Peyer's patch (tissue), 4 donors: Measurements from ENCODE around the gene FAM107B. TPM values are rescaled to one million over a fixed set of nuclear protein-coding genes. Genes with fewer than 3 reads are reported as not detected.

Experiments
- DNase-seq, 3 donors: peaks; one replicate each; pipeline ENCODE4 v3.0.0-alpha.2; 2017 to 2019
- H3K27ac ChIP-seq, 4 donors: fragments of 200-600 bp; sonication (generic); one replicate each; pipeline ENCODE4 v1.5.1; 2016 to 2019
- H3K27me3 ChIP-seq, 2 donors: fragments of 200-600 bp; sonication (generic); one replicate each; pipeline ENCODE4 v1.5.1; 2019
- H3K36me3 ChIP-seq, 3 donors: fragments of 200-600 bp; sonication (generic); one replicate each; pipeline ENCODE4 v1.5.1; 2016 to 2019
- H3K4me1 ChIP-seq, 4 donors: fragments of 200-600 bp; sonication (generic); one replicate each; pipeline ENCODE4 v1.5.1; 2016 to 2019
- H3K4me3 ChIP-seq, 4 donors: fragments of 200-600 bp; sonication (generic); 1 replicate in 3 of 4; 2 replicates in 1 of 4; pipeline ENCODE4 v1.5.1; 2016 to 2019; ENCODE audit warnings: mild to moderate bottlenecking in 1 of 4
- H3K9me3 ChIP-seq, 4 donors: fragments of 200-600 bp; sonication (generic); one replicate each; pipeline ENCODE4 v1.5.1; 2016 to 2019; ENCODE audit warnings: mild to moderate bottlenecking in 1 of 4
- POLR2A ChIP-seq, 2 donors: fragments of 450-650 bp; IDR thresholded peaks; one replicate each; pipeline ENCODE4 v1.5.1; 2017; ENCODE audit warnings: antibody characterized with exemption in 2 of 2, mild to moderate bottlenecking in 2 of 2, moderate library complexity in 2 of 2
- total RNA-seq, 4 donors: library from RNA; depleted of rRNA; stranded (reverse); fragments of >200 nt; gene quantifications; one replicate each; pipeline ENCODE4 v1.1.0, GENCODE V29; 2016
- TF ChIP-seq, protein P1 (sequence below), 6 experiments: fragments of 450-650 bp in 4 of 6; fragments of 200-600 bp in 2 of 6; sonication (generic) in 1 of 6; IDR thresholded peaks; one replicate each; pipeline ENCODE4 v1.5.1; 2017 to 2019; ENCODE audit warnings: antibody characterized with exemption in 6 of 6, mild to moderate bottlenecking in 3 of 6, moderate library complexity in 1 of 6

The FAM107B gene
- total RNA-seq, 4 donors from 2014 or later, result 36.6 to 89.1 (median 39.6) TPM

DNA sequence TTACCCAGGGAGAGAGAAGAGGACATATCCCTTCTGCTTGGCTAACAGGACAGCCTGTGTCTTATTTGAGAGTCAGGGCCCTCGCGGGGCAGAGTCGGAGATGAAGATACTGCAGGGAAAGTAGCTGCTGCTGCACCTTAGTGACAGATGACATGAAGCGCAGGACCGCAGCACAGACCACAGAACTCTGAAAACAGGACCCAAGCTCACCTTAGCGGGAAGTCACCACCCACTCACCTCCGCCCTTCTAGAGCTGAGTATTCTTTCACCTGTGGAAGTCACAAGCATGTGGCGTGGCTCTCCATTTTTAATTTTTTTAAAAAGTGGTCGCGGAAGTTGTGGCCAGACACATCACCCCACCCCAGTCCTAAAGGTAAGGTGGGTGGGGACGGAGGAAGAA, 191.4 kb downstream of the FAM107B start:
- no peak for TF ChIP-seq POLR2A (IDR thresholded peaks at IDR 0.05)
- TF ChIP-seq, protein P1, sequence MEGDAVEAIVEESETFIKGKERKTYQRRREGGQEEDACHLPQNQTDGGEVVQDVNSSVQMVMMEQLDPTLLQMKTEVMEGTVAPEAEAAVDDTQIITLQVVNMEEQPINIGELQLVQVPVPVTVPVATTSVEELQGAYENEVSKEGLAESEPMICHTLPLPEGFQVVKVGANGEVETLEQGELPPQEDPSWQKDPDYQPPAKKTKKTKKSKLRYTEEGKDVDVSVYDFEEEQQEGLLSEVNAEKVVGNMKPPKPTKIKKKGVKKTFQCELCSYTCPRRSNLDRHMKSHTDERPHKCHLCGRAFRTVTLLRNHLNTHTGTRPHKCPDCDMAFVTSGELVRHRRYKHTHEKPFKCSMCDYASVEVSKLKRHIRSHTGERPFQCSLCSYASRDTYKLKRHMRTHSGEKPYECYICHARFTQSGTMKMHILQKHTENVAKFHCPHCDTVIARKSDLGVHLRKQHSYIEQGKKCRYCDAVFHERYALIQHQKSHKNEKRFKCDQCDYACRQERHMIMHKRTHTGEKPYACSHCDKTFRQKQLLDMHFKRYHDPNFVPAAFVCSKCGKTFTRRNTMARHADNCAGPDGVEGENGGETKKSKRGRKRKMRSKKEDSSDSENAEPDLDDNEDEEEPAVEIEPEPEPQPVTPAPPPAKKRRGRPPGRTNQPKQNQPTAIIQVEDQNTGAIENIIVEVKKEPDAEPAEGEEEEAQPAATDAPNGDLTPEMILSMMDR (IDR thresholded peaks at IDR 0.05), result no peak
- no peaks in the 10 kb centered on the region for H3K9me3 ChIP-seq
- no peak overlapping the region for H3K4me3 ChIP-seq
- no peaks in the 10 kb centered on the region for H3K27me3 ChIP-seq
- H3K36me3 ChIP-seq, result no peaks in the 10 kb centered on the region
- H3K27ac ChIP-seq, result peak overlapping the region in 2 of 4 donors; percentile 21 to 71
- H3K4me1 ChIP-seq, result peaks cover under 1 to 50% (median 26%) of the 10 kb centered on the region in 4 donors
- peak in 2 of 3 donors; percentile 89 to 92 for DNase-seq

DNA sequence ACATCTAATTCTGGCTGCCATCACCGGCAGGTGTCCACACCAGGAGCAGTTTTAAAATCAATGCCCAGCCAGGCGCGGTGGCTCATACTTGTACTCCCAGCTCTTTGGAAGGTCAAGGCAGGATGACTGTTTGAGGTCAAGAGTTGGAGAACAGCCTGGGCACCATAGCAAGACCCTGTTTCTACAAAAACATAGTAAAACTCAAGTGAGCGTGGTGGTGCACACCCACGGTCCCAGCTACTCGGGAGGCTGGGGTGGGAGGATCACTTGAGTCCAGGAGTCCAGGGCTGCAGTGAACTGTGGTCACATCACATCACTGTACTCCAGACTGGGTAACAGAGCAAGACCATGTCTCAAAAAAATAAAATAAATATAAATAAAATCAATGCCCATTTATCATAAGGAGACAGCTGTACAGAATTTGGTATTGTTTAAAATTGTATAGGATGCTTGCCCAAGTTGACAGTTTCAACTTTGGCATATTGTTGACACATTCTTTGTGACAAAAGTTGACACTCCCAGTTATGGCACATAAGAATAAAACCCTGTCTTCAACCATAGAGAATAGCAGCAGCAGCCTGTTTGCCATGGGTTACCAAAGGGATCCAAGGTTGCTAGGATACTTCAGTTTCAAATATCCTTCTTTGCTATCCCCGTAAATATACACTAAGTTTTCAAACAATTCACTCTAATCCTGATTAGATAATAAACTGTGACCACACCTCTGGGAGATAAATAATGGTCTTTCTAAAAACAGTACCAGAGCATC, 193.0 kb downstream of the FAM107B start:
- H3K27me3 ChIP-seq, result no peaks in the 10 kb centered on the region
- H3K27ac ChIP-seq, result no peak overlapping the region
- H3K9me3 ChIP-seq, result no peaks in the 10 kb centered on the region
- TF ChIP-seq POLR2A (IDR thresholded peaks at IDR 0.05), result no peak
- TF ChIP-seq, protein P1 (IDR thresholded peaks at IDR 0.05), result no peak
- H3K4me3 ChIP-seq, result no peak overlapping the region
- peaks cover 0 to 40% (median 18%) of the 10 kb centered on the region in 4 donors for H3K4me1 ChIP-seq
- H3K36me3 ChIP-seq, result no peaks in the 10 kb centered on the region
- DNase-seq, result no peak

DNA sequence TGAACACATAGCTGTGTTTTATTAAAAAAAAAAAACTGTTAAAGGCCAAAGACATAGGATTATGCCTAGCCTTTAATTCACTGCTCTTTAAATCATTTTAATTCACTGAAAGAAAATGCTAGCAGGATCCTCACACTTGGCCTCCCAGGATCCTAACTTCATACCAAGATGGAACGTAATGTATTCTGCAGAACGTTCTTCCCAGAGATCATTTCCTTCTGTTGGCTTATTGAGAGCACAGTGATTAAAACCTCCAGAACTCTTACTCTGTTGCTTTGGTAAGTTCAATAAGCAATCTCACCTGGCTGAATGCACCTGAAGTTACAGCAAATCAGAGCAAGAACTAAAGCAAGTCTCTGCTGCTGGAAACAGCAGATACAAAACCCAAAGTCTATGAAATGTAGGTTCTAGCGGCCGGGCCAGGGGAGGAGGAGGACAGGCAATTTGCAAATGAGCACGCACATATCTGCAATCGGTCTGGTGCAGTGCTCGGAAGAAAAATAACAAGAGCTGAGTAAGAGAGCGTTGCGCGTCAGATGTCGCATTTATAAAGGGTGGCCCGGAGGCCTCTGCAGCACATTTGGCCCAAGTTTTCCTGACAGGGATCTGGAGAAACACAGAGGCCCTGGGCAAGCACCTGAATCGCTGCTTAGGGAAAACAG, 193.9 kb downstream of the FAM107B start:
- Histone ChIP-seq H3K36me3 (no peaks in the 10 kb centered on the region), H3K27ac (no peak overlapping the region), H3K4me3 (no peak overlapping the region), H3K27me3 (no peaks in the 10 kb centered on the region), H3K9me3 (no peaks in the 10 kb centered on the region), H3K4me1 (peaks cover 0 to 35% (median 16%) of the 10 kb centered on the region in 4 donors)
- DNase-seq, result no peak
- TF ChIP-seq, protein P1 (IDR thresholded peaks at IDR 0.05), result no peak
- TF ChIP-seq POLR2A (IDR thresholded peaks at IDR 0.05), result no peak

DNA sequence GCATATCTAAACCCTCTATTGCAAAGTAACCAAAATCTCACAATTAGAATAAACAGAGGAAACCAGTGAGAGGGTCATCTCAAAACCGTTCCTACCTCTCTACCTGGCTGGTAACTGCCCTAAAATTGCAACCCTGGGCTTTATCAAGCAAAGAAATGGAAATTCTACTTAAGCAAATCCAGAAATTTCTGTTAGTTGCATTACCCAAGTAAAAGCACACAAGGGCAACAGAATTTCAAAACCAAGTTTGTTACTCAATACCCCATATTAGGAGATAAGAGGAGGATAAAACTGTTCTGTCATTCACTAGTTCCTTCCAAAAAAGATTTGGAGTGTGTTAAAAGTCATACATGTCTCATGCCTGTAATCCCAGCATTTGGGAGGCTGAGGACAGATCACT, 195.3 kb downstream of the FAM107B start:
- no peak for TF ChIP-seq POLR2A (IDR thresholded peaks at IDR 0.05)
- TF ChIP-seq, protein P1 (IDR thresholded peaks at IDR 0.05), result no peak
- H3K4me1 ChIP-seq, result peaks cover 0 to 21% (median 5%) of the 10 kb centered on the region in 4 donors
- H3K4me3 ChIP-seq, result no peak overlapping the region
- no peak for DNase-seq
- no peak overlapping the region for H3K27ac ChIP-seq
- no peaks in the 10 kb centered on the region for H3K9me3 ChIP-seq
- H3K27me3 ChIP-seq, result no peaks in the 10 kb centered on the region
- H3K36me3 ChIP-seq, result no peaks in the 10 kb centered on the region

DNA sequence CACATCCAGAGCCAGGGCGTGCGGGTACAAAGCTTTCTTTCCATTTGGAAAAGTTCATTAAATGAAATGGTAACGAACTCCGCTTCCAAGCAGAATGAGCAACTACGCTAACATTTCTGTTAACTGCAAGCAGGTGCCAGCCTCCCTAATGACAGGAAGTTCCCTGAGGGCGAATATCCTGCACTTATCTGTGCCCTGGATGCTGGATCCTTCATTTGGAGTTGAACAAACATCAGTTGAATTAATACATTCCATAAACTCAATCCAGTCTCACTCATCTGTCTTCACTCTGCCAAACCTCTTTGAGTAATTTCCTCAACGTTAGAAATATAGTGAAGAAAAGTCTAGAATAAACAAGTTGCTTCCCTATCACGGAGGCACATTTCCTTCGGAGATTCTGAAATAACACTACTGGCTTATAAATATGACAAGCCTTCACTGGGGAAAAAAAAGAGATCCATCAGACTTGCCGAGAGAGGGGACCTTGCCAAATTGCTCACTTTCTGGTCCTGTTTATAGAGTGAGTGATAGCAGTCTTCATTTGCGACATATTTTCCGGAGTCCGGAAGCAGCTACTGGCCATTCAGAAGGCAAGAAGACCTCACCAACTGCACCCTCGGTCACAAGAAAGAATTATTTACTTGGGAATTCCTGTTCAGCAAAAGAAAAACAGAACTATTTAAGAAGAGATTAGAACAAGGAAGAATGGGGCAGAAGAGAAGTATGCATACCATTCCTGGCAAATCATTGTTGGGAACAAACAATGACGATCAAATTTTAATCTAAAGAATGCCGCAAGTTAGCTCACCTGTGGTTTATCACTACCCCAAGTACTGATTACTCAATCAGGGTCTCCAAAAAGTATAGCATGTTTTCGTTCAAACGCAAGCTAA, 196.4 kb downstream of the FAM107B start:
- no peak overlapping the region for H3K4me3 ChIP-seq
- peak overlapping the region in 2 of 4 donors; percentile 18 to 19 for H3K27ac ChIP-seq
- TF ChIP-seq POLR2A (IDR thresholded peaks at IDR 0.05), result no peak
- TF ChIP-seq, protein P1 (IDR thresholded peaks at IDR 0.05), result no peak
- peaks cover 0 to 11% (median 0%) of the 10 kb centered on the region in 4 donors for H3K4me1 ChIP-seq
- no peak for DNase-seq
- H3K36me3 ChIP-seq, result no peaks in the 10 kb centered on the region
- no peaks in the 10 kb centered on the region for H3K9me3 ChIP-seq
- H3K27me3 ChIP-seq, result no peaks in the 10 kb centered on the region
